T-helper 1 cell treated with Interleukin-12 subunit alpha and Interleukin-12 subunit beta and Interleukin-4 antibody, amounts not matched to agents 30 μg/mL and 1 μg/mL, for 36 hours (primary cell): ENCODE data around the gene OR2AG1.
"Not testable (repeated sequence)": the region's sequence is repeated elsewhere in the genome, so short reads cannot be mapped to it uniquely, and the experiment has no call there.

Experiments
- H3K27ac Mint-ChIP-seq: one replicate; pipeline ENCODE4 v1.8.0; 2021; ENCODE audit warnings: mild to moderate bottlenecking, mixed read lengths
- H3K27me3 Mint-ChIP-seq: one replicate; pipeline ENCODE4 v1.8.0; 2021; ENCODE audit warnings: low read depth, mixed read lengths
- H3K36me3 Mint-ChIP-seq: one replicate; pipeline ENCODE4 v1.8.0; 2021; ENCODE audit warnings: low read depth, mixed read lengths
- H3K4me1 Mint-ChIP-seq: one replicate; pipeline ENCODE4 v1.8.0; 2021; ENCODE audit warnings: low read depth, mixed read lengths
- H3K4me3 Mint-ChIP-seq: one replicate; pipeline ENCODE4 v1.8.0; 2021; ENCODE audit warnings: mild to moderate bottlenecking, moderate library complexity, mixed read lengths
- H3K9me3 Mint-ChIP-seq: one replicate; pipeline ENCODE4 v1.8.0; 2021; ENCODE audit warnings: mixed read lengths

Gene OR2AG1

DNA sequence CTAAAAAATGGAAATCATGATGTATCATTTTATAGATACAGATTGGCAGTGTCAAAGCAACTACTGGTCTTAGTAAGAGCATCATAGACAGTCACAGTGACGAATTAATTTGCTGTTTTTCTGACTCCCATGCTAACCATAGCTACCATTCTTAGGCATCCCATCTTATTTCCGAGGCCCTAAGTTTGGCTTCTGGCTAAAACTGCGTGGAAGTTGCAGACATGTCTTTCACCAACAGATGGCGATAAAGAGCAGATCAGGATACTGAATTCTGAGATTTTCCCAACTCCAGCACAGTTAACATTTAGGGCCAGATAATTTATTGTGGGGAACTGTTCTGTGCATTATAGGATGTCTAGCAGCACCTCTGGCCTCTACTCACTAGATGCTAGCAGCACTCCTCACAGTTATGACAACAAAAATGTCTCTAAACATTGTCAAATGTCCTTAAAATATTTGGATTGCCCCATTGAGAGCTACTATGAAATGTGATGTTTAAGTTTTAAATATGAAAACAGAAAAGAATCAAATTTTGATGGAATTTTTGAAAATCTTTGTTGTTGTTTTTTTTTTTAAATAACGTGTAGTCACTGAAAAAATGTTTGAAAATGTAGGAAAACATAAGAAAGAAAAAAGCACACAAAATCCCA is 27.4 kb upstream of the OR2AG1 start:
- H3K4me1 Mint-ChIP-seq: peaks cover 3% of the 10 kb centered on the region
- H3K9me3 Mint-ChIP-seq: no peaks in the 10 kb centered on the region
- H3K27ac Mint-ChIP-seq: no peak overlapping the region
- H3K27me3 Mint-ChIP-seq: peaks cover 16% of the 10 kb centered on the region
- H3K36me3 Mint-ChIP-seq: no peaks in the 10 kb centered on the region
- no peak overlapping the region for H3K4me3 Mint-ChIP-seq

DNA sequence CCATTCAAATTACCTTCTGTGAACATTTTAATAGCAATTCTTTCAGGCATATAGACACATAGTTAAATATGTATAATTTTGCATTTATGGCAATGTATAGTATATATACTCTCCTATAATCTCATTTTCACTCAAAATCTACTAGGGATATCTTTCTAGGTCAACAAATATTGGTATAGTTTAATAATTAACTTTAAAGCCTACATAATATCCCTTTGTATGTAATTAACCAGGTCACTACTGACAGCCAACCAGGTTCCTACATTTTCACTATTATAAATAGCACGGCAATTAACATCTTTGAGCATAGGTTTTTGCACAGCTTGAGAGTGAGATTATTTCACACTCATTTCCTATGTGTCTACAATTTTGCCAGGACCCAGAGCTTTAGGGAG is 26.9 kb upstream of the OR2AG1 start:
- no peaks in the 10 kb centered on the region for H3K36me3 Mint-ChIP-seq
- H3K9me3 Mint-ChIP-seq: no peaks in the 10 kb centered on the region
- peaks cover 3% of the 10 kb centered on the region for H3K4me1 Mint-ChIP-seq
- no peak overlapping the region for H3K27ac Mint-ChIP-seq
- H3K27me3 Mint-ChIP-seq: peaks cover 20% of the 10 kb centered on the region
- H3K4me3 Mint-ChIP-seq: no peak overlapping the region

DNA sequence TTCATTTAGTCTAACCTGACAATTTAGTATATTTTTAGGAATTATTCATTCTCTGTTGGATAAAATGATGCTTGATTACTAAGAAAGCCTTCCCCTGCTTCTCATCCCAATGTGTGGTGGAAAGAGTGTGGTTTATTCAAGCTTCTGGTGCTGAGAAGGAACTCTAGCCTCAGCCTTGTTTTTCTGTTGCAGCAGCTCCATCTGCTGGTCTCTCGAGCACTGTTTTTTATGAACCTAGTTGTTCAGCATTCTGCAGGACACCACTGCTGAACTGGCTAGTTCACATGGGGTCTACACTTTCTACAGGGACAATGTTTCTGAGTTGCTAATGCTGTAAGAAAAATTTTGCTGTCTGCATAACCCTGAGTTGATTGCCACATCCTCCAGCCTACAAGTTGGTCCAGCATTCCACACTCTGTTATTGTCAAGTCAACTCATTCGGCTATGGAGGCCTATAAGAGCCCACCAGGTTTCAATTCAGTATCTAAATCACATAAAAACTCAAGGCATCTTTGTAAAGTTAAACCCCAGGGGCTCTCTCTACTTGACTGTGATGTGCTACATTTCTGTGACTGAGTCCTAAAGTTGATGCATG is 25.4 kb upstream of the OR2AG1 start:
- Mint-ChIP-seq H3K4me1 (peaks cover 3% of the 10 kb centered on the region), H3K27me3 (peaks cover 26% of the 10 kb centered on the region), H3K4me3 (no peak overlapping the region), H3K36me3 (no peaks in the 10 kb centered on the region), H3K27ac (no peak overlapping the region), H3K9me3 (no peaks in the 10 kb centered on the region)

DNA sequence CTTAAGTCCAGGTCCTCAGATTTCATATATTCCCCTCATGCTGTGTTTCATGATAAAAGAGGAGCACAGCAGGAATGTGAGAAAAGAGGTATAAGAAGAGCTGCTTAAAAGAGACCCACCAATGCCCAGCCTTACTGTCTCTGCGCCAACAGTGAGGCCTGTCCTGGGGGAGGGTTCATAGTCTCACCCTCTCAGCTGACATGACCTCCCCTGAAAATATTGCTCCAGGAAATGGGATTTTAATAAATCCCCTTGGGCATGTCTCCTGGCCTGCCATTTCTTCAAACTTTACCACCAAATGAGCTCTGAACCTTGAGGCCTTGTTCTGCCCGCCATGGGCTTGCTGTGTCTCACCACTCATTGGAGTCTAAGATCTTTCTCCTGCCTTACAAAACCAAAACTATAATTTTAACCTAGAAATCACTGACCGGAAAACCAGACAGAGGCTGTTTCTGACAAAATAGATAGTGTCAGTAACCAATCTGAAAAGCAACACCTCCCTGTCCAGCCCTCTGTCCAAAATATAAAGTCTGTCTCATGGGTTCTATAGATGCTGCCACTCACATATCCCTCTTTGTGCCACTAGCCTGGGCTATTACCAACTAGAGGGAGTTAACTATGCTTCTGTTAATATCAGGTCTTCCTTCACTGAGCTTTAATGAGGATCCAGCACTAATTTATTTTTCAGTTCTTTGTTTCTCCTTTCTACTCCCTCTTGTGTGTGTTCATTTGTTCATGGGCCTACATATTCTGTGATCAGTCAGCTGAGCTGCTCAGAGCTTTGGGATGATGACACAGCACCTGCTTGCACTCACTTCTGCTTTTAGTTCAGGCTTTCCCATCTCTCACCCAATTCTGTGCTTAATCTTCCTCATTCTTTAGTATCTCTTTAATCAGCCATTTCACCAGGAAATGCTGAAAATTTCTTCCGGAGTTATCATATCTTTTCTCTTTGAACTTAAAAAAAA is 10.6 kb upstream of the OR2AG1 start, which contains the start of gene OR2AG2:
Gene OR2AG2 (minus strand): TSS at position 51 of the 968 bp plus-strand sequence. CDS start 3,019 bp downstream, outside the sequence.
- no peak within 1 kb of the TSS for H3K27ac Mint-ChIP-seq
- no peaks in the 10 kb centered on the region for H3K36me3 Mint-ChIP-seq
- no peaks in the 10 kb centered on the region for H3K4me1 Mint-ChIP-seq

DNA sequence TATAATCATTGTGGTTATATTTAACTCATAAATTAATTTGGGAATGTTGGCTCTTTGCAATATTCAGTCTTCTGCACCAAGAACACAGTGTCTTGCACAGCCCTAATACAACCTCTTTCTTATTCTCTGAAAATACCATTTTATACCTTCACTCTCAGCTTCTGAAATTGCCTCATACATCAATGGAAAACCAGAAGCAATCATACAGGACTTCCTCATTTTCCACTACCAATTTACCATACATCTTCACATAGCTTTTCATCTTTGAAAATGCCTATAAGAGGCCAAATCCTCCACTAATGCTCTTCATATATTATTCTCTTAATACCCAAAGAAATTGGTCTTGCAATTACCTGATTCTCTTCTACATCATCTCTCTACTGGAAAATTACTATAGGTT is 4.3 kb upstream of the OR2AG1 start:
- H3K9me3 Mint-ChIP-seq: no peaks in the 10 kb centered on the region

More for the DNA sequence above, 10.6 kb upstream of the OR2AG1 start, which contains the start of gene OR2AG2:
- Mint-ChIP-seq H3K4me3 (no peak within 1 kb of the TSS), H3K9me3 (no peaks in the 10 kb centered on the region), H3K27me3 (peaks cover 13% of the 10 kb centered on the region)

DNA sequence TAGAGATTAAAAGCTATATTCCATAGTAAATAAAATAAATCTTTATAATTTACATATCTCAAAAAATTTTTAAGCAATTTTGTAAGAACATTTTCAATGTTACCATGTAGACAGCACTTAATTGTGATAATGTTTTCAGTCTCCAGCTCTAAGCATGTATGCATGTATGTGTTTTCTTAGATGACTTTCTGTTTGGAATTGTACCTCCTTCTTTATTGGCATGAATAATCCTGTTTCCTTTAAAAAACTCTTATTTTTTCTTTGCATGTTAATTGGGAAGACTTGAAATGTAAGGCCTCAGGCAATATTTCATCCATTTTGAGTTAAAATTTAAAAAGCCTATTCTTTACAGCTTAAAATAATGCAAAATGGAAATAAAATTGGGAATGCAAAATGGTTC is 2.0 kb upstream of the OR2AG1 start:
- Mint-ChIP-seq H3K27ac (no peak overlapping the region), H3K4me3 (no peak overlapping the region), H3K27me3 (peaks cover 26% of the 10 kb centered on the region)

More for the DNA sequence above, 4.3 kb upstream of the OR2AG1 start:
- Mint-ChIP-seq H3K27ac (no peak overlapping the region), H3K27me3 (peaks cover 29% of the 10 kb centered on the region), H3K36me3 (no peaks in the 10 kb centered on the region), H3K4me1 (no peaks in the 10 kb centered on the region), H3K4me3 (no peak overlapping the region)

DNA sequence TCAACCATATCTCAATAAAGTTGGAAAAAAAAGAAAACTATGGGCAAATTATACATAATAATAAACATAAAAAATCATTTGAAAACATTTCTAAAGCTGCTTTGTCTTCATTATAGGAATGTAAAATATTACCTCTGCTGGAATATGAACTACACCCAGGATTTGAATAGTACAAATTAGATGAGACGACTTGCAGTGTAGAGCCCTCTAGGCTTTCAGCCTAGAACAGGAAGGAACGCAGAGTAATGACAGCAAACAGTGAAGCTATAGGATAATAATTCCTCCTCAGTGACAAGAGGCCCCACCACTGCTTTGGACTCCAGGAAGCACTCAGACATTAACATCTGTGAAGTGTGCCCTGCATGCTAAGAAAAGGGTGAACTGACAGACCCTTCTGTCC is 7.7 kb downstream of the OR2AG1 start:
- Mint-ChIP-seq H3K9me3 (no peaks in the 10 kb centered on the region), H3K27ac (no peak overlapping the region), H3K27me3 (peaks cover 13% of the 10 kb centered on the region), H3K4me1 (no peaks in the 10 kb centered on the region), H3K36me3 (no peaks in the 10 kb centered on the region), H3K4me3 (no peak overlapping the region)

More for the DNA sequence above, 2.0 kb upstream of the OR2AG1 start:
- Mint-ChIP-seq H3K9me3 (no peaks in the 10 kb centered on the region), H3K36me3 (no peaks in the 10 kb centered on the region), H3K4me1 (no peaks in the 10 kb centered on the region)

DNA sequence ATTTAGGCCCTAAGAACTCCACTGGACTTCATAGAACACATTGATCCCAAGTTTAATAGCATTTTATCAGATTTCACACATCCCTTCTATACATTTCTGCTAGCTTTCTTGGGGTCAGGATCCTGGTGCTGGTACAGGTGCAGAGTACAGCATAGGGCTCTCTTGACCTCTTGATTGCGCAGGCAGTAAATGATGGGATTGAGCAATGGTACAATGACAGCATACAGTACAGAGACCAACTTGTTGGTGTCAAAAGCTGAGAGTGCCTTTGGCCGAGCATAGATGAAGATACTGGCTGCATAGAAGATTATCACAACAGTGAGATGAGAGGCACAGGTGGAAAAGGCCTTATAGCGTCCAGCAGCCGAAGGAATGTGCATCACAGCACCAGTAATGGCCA is 11.8 kb downstream of the OR2AG1 start:
- no peaks in the 10 kb centered on the region for H3K9me3 Mint-ChIP-seq
- H3K4me3 Mint-ChIP-seq: no peak overlapping the region
- H3K27ac Mint-ChIP-seq: no peak overlapping the region
- no peaks in the 10 kb centered on the region for H3K36me3 Mint-ChIP-seq
- H3K4me1 Mint-ChIP-seq: no peaks in the 10 kb centered on the region
- H3K27me3 Mint-ChIP-seq: peaks cover 8% of the 10 kb centered on the region

DNA sequence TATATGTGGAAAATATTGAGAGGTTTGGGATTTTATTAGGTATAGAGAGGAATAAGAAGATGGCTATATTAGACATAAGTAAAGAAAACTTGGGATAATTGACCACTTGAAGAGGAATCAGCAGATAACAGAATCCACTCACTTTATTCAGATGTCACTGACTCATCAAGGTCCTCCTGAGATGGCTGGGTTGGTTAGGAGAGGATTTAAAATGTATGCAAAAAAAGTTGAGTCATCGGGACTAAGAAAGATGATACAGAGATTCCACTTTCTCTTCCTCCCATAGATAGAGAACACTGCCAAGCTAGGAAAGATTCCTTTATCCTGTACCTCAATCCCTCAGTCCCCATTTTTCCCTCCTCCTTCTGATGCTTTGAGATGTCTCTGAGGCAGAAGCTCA is 16.6 kb downstream of the OR2AG1 start, which contains the start of gene OR6A2:
Gene OR6A2 (minus strand): TSS at position 288 of the 400 bp plus-strand sequence. CDS start 3,981 bp downstream, outside the sequence.
- Mint-ChIP-seq H3K4me1 (no peaks in the 10 kb centered on the region), H3K36me3 (no peaks in the 10 kb centered on the region), H3K9me3 (no peaks in the 10 kb centered on the region), H3K27me3 (peaks cover 4% of the 10 kb centered on the region), H3K4me3 (no peak within 1 kb of the TSS), H3K27ac (no peak within 1 kb of the TSS)

DNA sequence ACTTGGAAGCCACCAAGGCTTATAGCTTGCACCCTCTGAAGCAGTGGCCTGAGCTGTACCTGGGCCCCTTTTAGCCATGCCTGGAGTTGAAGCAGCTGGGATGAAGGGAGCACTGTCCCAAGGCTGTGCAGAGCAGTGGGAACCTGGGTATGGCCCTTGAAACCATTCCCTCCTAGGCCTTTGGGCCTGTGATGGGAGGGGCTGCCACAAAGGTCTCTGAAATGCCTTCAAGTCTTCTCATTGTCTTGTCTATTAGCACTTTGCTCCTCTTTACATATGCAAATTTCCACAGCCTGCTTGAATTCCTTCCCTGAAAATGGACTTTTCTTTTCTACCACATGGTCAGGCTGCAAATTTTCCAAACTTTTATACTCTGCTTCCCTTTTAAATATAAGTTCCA is 18.3 kb downstream of the OR2AG1 start:
- not testable (repeated sequence) for H3K27ac Mint-ChIP-seq, H3K4me3 Mint-ChIP-seq, H3K4me1 Mint-ChIP-seq

DNA sequence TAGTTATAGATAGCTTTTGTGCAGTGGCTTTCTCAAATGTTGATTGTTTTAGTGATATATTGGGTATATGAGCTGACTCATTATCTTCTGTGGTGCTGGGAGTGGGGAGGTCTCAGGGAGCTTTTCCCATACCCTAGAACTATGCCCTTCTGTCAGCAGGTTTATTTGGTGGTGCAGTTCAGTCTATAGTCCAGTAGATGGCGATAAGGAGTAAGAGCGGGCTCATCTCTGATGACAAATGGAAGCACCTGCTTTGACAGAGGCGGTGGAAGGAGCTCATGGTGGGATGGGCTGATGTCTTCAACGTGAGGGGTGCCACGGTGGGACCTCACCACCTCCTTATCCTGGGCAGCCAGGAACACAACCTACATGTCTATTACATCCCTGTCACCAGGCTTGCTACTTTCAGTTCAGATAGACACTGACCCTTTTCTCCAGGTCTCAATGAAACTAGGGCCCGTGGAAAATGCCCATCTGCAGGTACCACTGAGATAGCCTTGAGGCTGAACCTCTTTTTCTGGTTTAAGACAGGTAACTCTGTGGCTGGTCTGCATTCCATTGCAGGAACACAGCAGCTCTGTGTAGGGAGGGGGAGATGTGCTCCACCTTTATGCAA is 29.7 kb downstream of the OR2AG1 start:
- Mint-ChIP-seq H3K9me3 (no peaks in the 10 kb centered on the region), H3K36me3 (no peaks in the 10 kb centered on the region), H3K27me3 (peaks cover 26% of the 10 kb centered on the region), H3K27ac (no peak overlapping the region), H3K4me3 (no peak overlapping the region), H3K4me1 (no peaks in the 10 kb centered on the region)

More for the DNA sequence above, 18.3 kb downstream of the OR2AG1 start:
- H3K9me3 Mint-ChIP-seq, H3K27me3 Mint-ChIP-seq, H3K36me3 Mint-ChIP-seq: not testable (repeated sequence)

DNA sequence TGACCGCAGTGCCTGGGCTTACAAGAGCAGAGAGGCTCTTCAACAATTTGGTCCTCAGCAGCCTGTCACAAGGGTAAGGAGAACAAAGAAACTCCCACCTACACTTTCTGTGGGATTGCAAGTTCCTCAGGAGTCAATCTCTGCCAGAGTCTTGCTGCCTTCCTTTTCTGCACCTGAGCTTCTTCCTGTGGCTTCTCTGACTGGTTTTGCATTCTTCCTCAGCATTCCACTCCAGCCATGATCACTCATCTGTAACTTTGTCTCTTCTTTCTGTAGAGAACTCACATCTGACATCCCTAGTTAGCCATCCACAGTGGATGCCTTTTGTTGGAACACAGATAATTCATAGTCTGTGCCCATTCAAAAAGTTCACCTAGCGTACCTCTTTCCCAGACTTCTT is 30.8 kb downstream of the OR2AG1 start:
- H3K27me3 Mint-ChIP-seq: peaks cover 17% of the 10 kb centered on the region
- no peak overlapping the region for H3K27ac Mint-ChIP-seq
- H3K4me3 Mint-ChIP-seq: no peak overlapping the region
- H3K9me3 Mint-ChIP-seq: no peaks in the 10 kb centered on the region
- no peaks in the 10 kb centered on the region for H3K36me3 Mint-ChIP-seq
- H3K4me1 Mint-ChIP-seq: no peaks in the 10 kb centered on the region

DNA sequence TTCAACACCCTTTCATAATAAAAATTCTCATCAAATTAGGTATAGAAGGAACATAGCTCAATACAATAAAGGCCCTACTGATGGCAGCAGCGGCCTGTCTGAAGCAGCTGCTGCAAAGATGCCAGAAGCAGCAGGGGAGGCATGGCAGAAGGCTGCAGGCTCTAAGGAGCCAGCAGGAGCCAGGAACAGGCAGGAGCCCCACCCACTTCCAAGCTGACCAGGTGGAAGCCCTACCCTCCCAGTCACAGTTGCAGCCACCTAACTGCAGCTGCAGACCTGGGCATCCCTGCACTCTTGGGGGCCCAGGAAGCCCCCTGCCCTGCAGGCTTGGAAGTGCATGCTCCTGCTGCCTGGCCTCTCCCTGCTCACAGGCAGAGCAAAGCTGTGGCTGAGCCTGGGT is 34.9 kb downstream of the OR2AG1 start:
- H3K9me3 Mint-ChIP-seq: peaks cover 6% of the 10 kb centered on the region
- H3K36me3 Mint-ChIP-seq: no peaks in the 10 kb centered on the region
- H3K27ac Mint-ChIP-seq: no peak overlapping the region
- H3K27me3 Mint-ChIP-seq: peaks cover 4% of the 10 kb centered on the region
- no peak overlapping the region for H3K4me3 Mint-ChIP-seq
- no peaks in the 10 kb centered on the region for H3K4me1 Mint-ChIP-seq

DNA sequence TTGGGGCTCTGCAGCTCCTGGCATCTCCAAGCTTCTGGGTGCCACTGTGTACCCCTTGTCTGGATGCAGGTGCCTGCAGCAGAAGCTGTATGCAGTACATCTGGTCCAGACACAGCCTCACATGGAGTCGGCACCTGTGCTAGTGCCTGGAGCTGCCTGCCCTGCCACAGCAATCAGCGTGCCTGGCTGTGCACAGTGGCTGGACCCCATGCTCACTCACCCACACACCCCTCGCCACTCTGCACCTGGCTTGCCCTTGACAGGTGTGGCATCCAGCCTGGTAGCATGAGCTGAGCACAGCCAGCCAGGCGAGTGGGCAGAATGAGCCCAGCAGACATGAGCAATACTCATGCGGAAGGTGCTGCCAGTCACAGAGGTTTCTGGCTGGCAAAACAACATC is 36.1 kb downstream of the OR2AG1 start:
- Mint-ChIP-seq H3K27ac (no peak overlapping the region), H3K4me1 (no peaks in the 10 kb centered on the region), H3K4me3 (no peak overlapping the region), H3K9me3 (peaks cover 6% of the 10 kb centered on the region), H3K36me3 (no peaks in the 10 kb centered on the region), H3K27me3 (peaks cover 4% of the 10 kb centered on the region)
